WERI-Rb-1 (cell line): Measurements from ENCODE around the gene CRABP2.

ENCODE experiments used
- DNase-seq: peaks from one replicate; pipeline ENCODE4 v3.0.0-alpha.2; 2020
- H3K27ac ChIP-seq: fragments of 250-450 bp; sonication (Bioruptor Pico); 2 replicates; pipeline ENCODE4 v1.5.1; 2020; ENCODE audit warnings: mild to moderate bottlenecking, moderate library complexity
- H3K27me3 ChIP-seq: fragments of 250-450 bp; sonication (Bioruptor Pico); 2 replicates; pipeline ENCODE4 v1.5.1; 2021; ENCODE audit warnings: mild to moderate bottlenecking, low read depth, moderate library complexity; ENCODE audit not compliant: insufficient read depth, severe bottlenecking
- H3K36me3 ChIP-seq: fragments of 250-450 bp; sonication (Bioruptor Pico); 2 replicates; pipeline ENCODE4 v1.5.1; 2020; ENCODE audit warnings: mild to moderate bottlenecking, moderate library complexity
- H3K4me3 ChIP-seq: 2 replicates; pipeline ENCODE4 v1.5.1; 2011; ENCODE audit warnings: low read depth, mild to moderate bottlenecking, control low read depth, low read length
- H3K9me3 ChIP-seq: fragments of 250-450 bp; sonication (Bioruptor Pico); 2 replicates; pipeline ENCODE4 v1.5.1; 2021; ENCODE audit warnings: mild to moderate bottlenecking, moderate library complexity; ENCODE audit not compliant: severe bottlenecking
- TF ChIP-seq, protein P1 (sequence below): IDR thresholded peaks from 2 replicates; pipeline ENCODE4 v1.5.1; 2011; ENCODE audit warnings: low read depth, mild to moderate bottlenecking, control low read depth, inconsistent platforms, low read length

CRABP2 gene

DNA sequence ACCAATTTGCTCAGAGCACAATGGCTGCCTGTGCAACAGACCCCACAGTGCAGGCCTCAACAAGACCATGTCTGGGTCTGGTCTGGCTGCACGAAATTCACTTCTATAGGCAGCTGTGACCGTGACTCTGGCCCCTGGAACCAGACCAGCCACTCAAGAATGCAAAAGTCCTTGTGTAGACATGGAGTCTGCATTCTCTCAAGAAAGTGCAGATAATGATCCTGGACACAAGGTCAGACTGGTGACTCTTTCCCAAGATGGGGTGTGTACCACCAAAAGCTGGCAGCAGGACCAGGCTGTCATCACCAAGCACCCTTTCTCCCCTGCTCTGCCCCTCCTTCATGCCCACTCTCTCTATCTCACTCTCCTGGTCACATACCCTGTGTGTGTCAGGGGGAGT is 15.7 kb upstream of the CRABP2 start:
- H3K36me3 ChIP-seq: peaks cover 63% of the 10 kb centered on the region
- TF ChIP-seq, protein P1, sequence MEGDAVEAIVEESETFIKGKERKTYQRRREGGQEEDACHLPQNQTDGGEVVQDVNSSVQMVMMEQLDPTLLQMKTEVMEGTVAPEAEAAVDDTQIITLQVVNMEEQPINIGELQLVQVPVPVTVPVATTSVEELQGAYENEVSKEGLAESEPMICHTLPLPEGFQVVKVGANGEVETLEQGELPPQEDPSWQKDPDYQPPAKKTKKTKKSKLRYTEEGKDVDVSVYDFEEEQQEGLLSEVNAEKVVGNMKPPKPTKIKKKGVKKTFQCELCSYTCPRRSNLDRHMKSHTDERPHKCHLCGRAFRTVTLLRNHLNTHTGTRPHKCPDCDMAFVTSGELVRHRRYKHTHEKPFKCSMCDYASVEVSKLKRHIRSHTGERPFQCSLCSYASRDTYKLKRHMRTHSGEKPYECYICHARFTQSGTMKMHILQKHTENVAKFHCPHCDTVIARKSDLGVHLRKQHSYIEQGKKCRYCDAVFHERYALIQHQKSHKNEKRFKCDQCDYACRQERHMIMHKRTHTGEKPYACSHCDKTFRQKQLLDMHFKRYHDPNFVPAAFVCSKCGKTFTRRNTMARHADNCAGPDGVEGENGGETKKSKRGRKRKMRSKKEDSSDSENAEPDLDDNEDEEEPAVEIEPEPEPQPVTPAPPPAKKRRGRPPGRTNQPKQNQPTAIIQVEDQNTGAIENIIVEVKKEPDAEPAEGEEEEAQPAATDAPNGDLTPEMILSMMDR: no peak

DNA sequence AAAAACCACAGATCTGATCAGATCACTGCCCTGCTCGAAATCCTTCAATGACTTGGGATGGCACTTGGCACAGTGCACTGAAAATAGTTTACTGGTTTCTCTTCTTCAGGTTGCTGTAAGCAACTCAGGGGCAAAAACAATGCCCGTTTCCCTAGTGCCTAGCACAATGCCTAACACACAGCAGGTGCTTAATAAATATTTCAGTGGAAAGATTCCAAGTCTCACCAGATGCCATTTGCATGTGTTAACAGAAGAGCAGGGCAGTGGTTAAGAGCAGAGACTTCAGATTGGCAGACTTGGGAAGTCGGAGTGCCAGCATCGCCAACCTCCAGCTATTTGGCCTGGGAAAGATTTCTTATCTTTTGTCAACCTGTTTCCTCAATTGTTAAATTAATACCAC is 12.0 kb upstream of the CRABP2 start:
- H3K27ac ChIP-seq: no peak overlapping the region
- no peaks in the 10 kb centered on the region for H3K27me3 ChIP-seq
- TF ChIP-seq, protein P1: no peak
- DNase-seq: no peak
- H3K4me3 ChIP-seq: no peak overlapping the region
- no peaks in the 10 kb centered on the region for H3K9me3 ChIP-seq
- peaks cover 30% of the 10 kb centered on the region for H3K36me3 ChIP-seq

More for the DNA sequence above, 15.7 kb upstream of the CRABP2 start:
- Histone ChIP-seq H3K9me3 (no peaks in the 10 kb centered on the region), H3K4me3 (no peak overlapping the region), H3K27me3 (no peaks in the 10 kb centered on the region), H3K27ac (no peak overlapping the region)
- DNase-seq: no peak

DNA sequence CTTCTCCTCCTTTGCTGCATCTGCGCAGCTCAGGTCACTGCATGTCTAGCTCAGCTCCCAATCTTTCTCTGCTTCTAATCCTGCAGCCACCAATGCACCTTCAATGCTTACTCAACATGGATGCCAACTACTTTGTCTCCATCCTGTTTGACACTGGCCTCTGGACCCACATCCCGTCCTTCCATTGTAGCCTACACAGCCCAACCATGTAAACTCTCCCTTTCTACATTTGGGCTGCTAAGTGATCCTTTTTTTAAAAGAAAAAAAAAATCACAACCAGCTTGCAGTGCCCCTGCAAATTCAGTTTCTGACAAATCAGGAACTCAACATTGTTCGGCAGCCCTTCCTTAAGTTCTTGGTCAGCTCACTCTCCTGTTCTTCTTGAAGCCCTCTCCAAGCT is 9.4 kb upstream of the CRABP2 start:
- H3K4me3 ChIP-seq: no peak overlapping the region
- peaks cover 8% of the 10 kb centered on the region for H3K36me3 ChIP-seq
- no peak overlapping the region for H3K27ac ChIP-seq
- H3K27me3 ChIP-seq: no peaks in the 10 kb centered on the region
- TF ChIP-seq, protein P1: no peak
- no peak for DNase-seq
- no peaks in the 10 kb centered on the region for H3K9me3 ChIP-seq

DNA sequence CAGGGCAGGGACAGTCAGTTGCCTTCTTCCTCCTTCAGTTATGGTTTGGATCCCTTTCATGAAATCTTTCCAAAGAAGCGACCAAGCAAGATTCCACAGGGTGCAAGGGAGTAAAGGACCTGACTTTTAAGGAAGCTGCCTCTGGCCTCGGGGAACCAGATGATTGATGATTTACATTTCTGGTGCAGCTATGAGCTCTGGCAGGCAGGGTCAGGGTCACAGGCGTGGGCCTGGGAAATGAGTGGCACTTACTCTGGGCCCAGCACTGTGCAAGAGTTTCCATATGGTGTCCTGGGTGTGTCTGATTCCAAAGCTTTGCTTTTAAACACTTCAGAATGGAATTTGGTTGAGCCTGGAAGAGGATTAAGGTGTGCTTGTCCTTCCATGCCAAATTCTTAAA is 7.2 kb upstream of the CRABP2 start:
- Histone ChIP-seq H3K27me3 (no peaks in the 10 kb centered on the region), H3K36me3 (peaks cover 4% of the 10 kb centered on the region; the same call in 1 of the 2 replicates), H3K9me3 (no peaks in the 10 kb centered on the region), H3K4me3 (no peak overlapping the region), H3K27ac (peak overlapping the region; percentile 86)
- TF ChIP-seq, protein P1: no peak
- DNase-seq: no peak

DNA sequence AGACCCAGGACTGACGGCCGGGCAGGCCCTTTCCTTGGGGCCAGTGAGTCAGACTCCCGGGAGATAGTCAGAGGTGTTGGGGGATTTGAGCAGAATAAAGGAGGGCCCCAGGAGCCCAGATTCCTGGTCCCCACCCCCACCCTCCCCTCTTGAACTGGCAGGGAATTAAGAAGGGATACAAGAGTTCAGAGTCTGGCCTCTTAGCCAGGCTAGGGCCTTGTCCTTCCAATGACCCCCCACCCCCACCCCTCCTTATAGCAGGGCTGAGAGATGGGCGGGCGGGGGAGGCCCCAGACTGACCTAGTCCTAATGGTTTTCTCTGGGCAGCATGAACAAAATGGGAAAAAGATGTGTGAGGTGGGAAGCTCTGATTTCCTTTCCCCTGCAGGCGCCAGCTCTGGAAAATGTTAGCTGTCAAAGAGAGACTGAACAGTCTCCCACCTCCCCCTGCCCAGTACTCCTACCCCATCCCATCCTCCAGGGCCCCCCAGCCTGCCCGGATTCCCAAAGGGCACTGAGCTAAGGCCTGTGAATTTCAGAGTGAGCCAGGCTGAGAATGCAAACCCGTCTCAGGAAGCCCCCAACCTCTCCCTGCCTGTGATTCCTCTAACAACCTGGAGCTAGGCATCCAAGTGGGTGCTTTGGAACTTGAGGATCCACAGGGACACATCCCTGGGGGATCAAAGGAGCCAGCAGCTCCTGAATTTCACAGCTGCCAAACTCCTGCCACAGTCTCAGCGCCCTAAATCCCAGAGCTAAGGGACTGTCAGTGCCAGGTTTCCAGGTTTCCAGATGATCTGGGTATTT is 5.8 kb upstream of the CRABP2 start:
- Histone ChIP-seq H3K27me3 (no peaks in the 10 kb centered on the region), H3K9me3 (no peaks in the 10 kb centered on the region), H3K4me3 (no peak overlapping the region), H3K36me3 (peaks cover 4% of the 10 kb centered on the region; the same call in 1 of the 2 replicates), H3K27ac (peak overlapping the region; percentile 86)
- TF ChIP-seq, protein P1: no peak
- peak; percentile 89 for DNase-seq
